Vagina (tissue), 2 donors: ENCODE data around the gene ASTN1. TPM values are rescaled to one million over a fixed set of nuclear protein-coding genes. Genes with fewer than 3 reads are reported as not detected.

Source experiments
- DNase-seq, 2 donors: peaks; one replicate each; pipeline ENCODE4 v3.0.0-alpha.2; 2017; ENCODE audit errors: extremely low spot score in 2 of 2
- H3K27ac ChIP-seq: fragments of 200-600 bp; sonication (generic); one replicate; pipeline ENCODE4 v1.5.1; 2019
- H3K27me3 ChIP-seq: fragments of 200-600 bp; sonication (generic); one replicate; pipeline ENCODE4 v1.5.1; 2019
- H3K36me3 ChIP-seq, 2 donors: fragments of 200-600 bp; sonication (generic); one replicate each; pipeline ENCODE4 v1.5.1; 2017 to 2019
- H3K4me1 ChIP-seq: fragments of 200-600 bp; sonication (generic); one replicate; pipeline ENCODE4 v1.5.1; 2019
- H3K4me3 ChIP-seq, 2 donors: fragments of 200-600 bp; sonication (generic); 1 replicate in 1 of 2; 2 replicates in 1 of 2; pipeline ENCODE4 v1.5.1; 2016 to 2019
- H3K9me3 ChIP-seq: fragments of 200-600 bp; sonication (generic); one replicate; pipeline ENCODE4 v1.5.1; 2019
- CTCF ChIP-seq, 3 experiments: fragments of 450-650 bp in 2 of 3; fragments of 200-600 bp in 1 of 3; sonication (generic) in 1 of 3; IDR thresholded peaks; one replicate each; pipeline ENCODE4 v1.5.1; 2017 to 2019; ENCODE audit warnings: antibody characterized with exemption in 3 of 3, mild to moderate bottlenecking in 2 of 3, moderate library complexity in 2 of 3
- POLR2A ChIP-seq, 2 donors: fragments of 450-650 bp; IDR thresholded peaks; one replicate each; pipeline ENCODE4 v1.6.1; 2017; ENCODE audit warnings: antibody characterized with exemption in 2 of 2, mild to moderate bottlenecking in 2 of 2, moderate library complexity in 2 of 2
- POLR2AphosphoS5 ChIP-seq, 2 donors: sonication (generic); formaldehyde crosslinking; IDR thresholded peaks; one replicate each; pipeline ENCODE4 v1.9.0; 2017; ENCODE audit warnings: antibody characterized with exemption in 2 of 2, mild to moderate bottlenecking in 2 of 2, low read depth in 1 of 2; ENCODE audit not compliant: insufficient read depth in 1 of 2
- intact Hi-C: fragments of 100-400 bp; cut with DNase I; formaldehyde crosslinking; loops from one replicate; pipeline ENCODE4 v1.15.1; 2023
- total RNA-seq: library from RNA; depleted of rRNA; stranded (reverse); fragments of >200 nt; gene quantifications from one replicate; pipeline ENCODE4 v1.2.3, GENCODE V29; 2016

The ASTN1 gene
- total RNA-seq, 1 donor from 2014 or later, result 4.2 TPM

DNA sequence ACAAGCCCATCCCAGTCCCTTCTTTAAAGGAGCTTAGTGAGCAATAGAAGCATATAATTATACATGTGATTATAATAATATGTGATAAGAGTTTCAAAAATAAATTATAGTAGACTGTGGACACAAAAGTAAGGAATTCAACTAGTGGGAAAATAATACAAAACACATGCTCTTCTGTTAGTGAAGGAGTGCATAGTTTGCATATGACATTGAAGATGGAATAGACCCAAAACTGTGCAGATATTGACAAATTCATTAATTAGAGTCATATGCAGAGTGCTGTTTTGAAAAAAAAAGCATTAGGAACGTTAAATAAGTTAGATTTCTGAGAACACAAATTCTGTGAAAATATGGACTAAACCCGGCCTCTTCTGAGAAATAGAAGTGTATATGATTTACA is 278.8 kb downstream of the ASTN1 start:
- no peaks in the 10 kb centered on the region for H3K36me3 ChIP-seq
- H3K4me3 ChIP-seq, result no peak overlapping the region
- no peaks in the 10 kb centered on the region for H3K4me1 ChIP-seq
- no peak overlapping the region for H3K27ac ChIP-seq
- no peak for TF ChIP-seq POLR2AphosphoS5 (IDR thresholded peaks at IDR 0.05; ENCODE audit: insufficient read depth in 1 of 2, low read depth in 1 of 2)
- no peak for TF ChIP-seq CTCF (IDR thresholded peaks at IDR 0.05)
- no peak for TF ChIP-seq POLR2A (IDR thresholded peaks at IDR 0.05)
- intact Hi-C loops, result no loop called here
- DNase-seq, result no peak
- H3K9me3 ChIP-seq, result no peaks in the 10 kb centered on the region
- no peaks in the 10 kb centered on the region for H3K27me3 ChIP-seq

GRCh38 chr1:176885341-176885740 is 279.2 kb downstream of the ASTN1 start:
- Histone ChIP-seq H3K27me3 (no peaks in the 10 kb centered on the region), H3K4me3 (no peak overlapping the region), H3K36me3 (no peaks in the 10 kb centered on the region), H3K9me3 (no peaks in the 10 kb centered on the region), H3K27ac (no peak overlapping the region), H3K4me1 (no peaks in the 10 kb centered on the region)
- intact Hi-C loops, result no loop called here
- DNase-seq, result no peak
- TF ChIP-seq POLR2AphosphoS5 (IDR thresholded peaks at IDR 0.05; ENCODE audit: insufficient read depth in 1 of 2, low read depth in 1 of 2), result no peak
- TF ChIP-seq CTCF (IDR thresholded peaks at IDR 0.05), result no peak
- TF ChIP-seq POLR2A (IDR thresholded peaks at IDR 0.05), result no peak

GRCh38 chr1:176884911-176885310 is 279.6 kb downstream of the ASTN1 start:
- intact Hi-C loops, result no loop called here
- no peak overlapping the region for H3K4me3 ChIP-seq

DNA sequence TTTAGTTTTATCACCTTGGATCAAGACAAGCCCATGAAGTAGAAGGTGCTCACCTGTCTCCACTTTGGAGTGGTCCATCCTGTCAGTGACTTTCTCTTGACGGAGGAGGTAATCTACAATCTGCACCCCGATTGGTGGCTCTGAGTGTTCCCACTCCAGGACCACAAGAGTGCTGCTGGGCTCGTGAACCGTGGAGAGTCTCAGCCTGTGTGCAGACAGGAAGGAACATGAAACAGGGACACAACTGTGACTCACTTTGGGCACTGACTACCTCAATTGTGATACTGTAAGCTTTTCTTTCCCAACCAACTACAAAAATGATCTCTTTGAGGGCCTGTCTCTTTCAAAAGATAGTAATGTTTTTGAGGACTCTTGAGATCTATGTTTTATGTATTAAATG is 280.2 kb downstream of the ASTN1 start:
- intact Hi-C loops, result no loop called here
- TF ChIP-seq POLR2AphosphoS5 (IDR thresholded peaks at IDR 0.05; ENCODE audit: insufficient read depth in 1 of 2, low read depth in 1 of 2) (no peak), POLR2A (IDR thresholded peaks at IDR 0.05) (no peak)
- Histone ChIP-seq H3K27me3 (no peaks in the 10 kb centered on the region), H3K27ac (no peak overlapping the region), H3K36me3 (no peaks in the 10 kb centered on the region), H3K4me3 (no peak overlapping the region), H3K4me1 (no peaks in the 10 kb centered on the region), H3K9me3 (no peaks in the 10 kb centered on the region)
- no peak for DNase-seq

More at GRCh38 chr1:176884911-176885310, 279.6 kb downstream of the ASTN1 start:
- no peaks in the 10 kb centered on the region for H3K4me1 ChIP-seq
- no peaks in the 10 kb centered on the region for H3K9me3 ChIP-seq
- DNase-seq, result no peak
- TF ChIP-seq POLR2AphosphoS5 (IDR thresholded peaks at IDR 0.05; ENCODE audit: insufficient read depth in 1 of 2, low read depth in 1 of 2) (no peak), POLR2A (IDR thresholded peaks at IDR 0.05) (no peak), CTCF (IDR thresholded peaks at IDR 0.05) (no peak)
- H3K36me3 ChIP-seq, result no peaks in the 10 kb centered on the region
- no peaks in the 10 kb centered on the region for H3K27me3 ChIP-seq
- no peak overlapping the region for H3K27ac ChIP-seq

DNA sequence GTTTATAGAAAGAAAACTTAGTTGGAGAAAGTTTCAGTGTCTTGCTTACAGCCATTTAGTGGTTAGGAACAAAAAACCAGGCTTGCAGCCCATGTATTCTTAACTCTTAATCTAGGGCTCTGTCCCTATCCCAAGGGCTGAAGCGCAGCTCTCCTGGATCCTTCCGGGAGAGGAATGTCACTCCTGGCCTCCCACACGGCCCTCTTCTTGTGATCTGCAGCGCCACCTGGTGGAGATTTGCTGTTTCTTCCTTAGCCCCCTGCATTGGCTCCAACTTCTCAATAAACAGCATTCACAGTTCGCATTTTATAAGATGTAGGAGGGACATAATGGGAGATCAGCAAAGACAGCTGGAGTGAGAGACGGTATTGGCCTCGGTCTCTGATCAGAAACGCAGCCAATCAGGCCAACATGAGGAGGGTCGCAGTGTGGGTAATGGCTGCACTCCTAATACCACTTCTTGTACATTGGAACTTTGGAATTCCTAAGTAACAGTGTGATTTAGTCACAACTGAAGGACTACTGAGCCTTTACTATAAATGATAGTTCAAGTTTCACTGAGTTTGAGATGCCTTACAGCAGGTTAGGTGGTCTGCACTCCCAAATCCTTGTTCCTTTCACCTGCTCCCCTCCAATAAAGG is 283.4 kb downstream of the ASTN1 start:
- intact Hi-C loops, result no loop called here
- H3K4me1 ChIP-seq, result no peaks in the 10 kb centered on the region
- no peak overlapping the region for H3K27ac ChIP-seq
- no peaks in the 10 kb centered on the region for H3K27me3 ChIP-seq
- H3K4me3 ChIP-seq, result no peak overlapping the region
- H3K9me3 ChIP-seq, result no peaks in the 10 kb centered on the region
- no peak for DNase-seq
- no peak for TF ChIP-seq POLR2AphosphoS5 (IDR thresholded peaks at IDR 0.05; ENCODE audit: insufficient read depth in 1 of 2, low read depth in 1 of 2)
- peak; percentile 62 to 68 (median 63) for TF ChIP-seq CTCF (IDR thresholded peaks at IDR 0.05)
- no peaks in the 10 kb centered on the region for H3K36me3 ChIP-seq
